GM23338 (cell line): ENCODE data around the gene FBXO2. TPM values are rescaled to one million over a fixed set of nuclear protein-coding genes. Genes with fewer than 3 reads are reported as not detected.
A peak's percentile ranks its signal among the peaks of the same experiment; 100 is the strongest.

Source experiments
- ATAC-seq: fragments of 200-7000 bp; cut with Tn5 transposase; 3 replicates; pipeline ENCODE4 v1.9.1; 2020
- DNase-seq: peaks from one replicate; pipeline ENCODE4 v3.0.0-alpha.2; 2015; ENCODE audit warnings: low spot score
- H2AFZ ChIP-seq: fragments of 200-600 bp; sonication (generic); 2 replicates; pipeline ENCODE4 v1.8.0; 2016; ENCODE audit warnings: antibody characterized with exemption, mild to moderate bottlenecking, moderate library complexity
- H3F3A ChIP-seq: fragments of 200-600 bp; sonication (generic); replicated peaks from 2 replicates; pipeline ENCODE4 v1.8.0; 2017; ENCODE audit warnings: antibody characterized with exemption, mixed run types, low read depth
- H3K27ac ChIP-seq: fragments of 200-600 bp; sonication (generic); 2 replicates; pipeline ENCODE4 v1.6.1; 2016; ENCODE audit warnings: low read depth
- H3K27me3 ChIP-seq: fragments of 200-600 bp; sonication (generic); 2 replicates; pipeline ENCODE4 v1.8.0; 2016; ENCODE audit warnings: mild to moderate bottlenecking, mixed run types, moderate library complexity; ENCODE audit not compliant: insufficient read depth
- H3K36me3 ChIP-seq: fragments of 200-600 bp; sonication (generic); 2 replicates; pipeline ENCODE4 v1.8.0; 2016; ENCODE audit warnings: mild to moderate bottlenecking; ENCODE audit not compliant: insufficient read depth
- H3K4me1 ChIP-seq: fragments of 200-600 bp; sonication (generic); 2 replicates; pipeline ENCODE4 v1.8.0; 2016; ENCODE audit warnings: mild to moderate bottlenecking, moderate library complexity; ENCODE audit not compliant: insufficient read depth
- H3K4me2 ChIP-seq: fragments of 200-600 bp; sonication (generic); 2 replicates; pipeline ENCODE4 v1.7.1; 2017; ENCODE audit warnings: mixed run types
- H3K4me3 ChIP-seq: fragments of 200-600 bp; sonication (generic); 2 replicates; pipeline ENCODE4 v1.6.1; 2016; ENCODE audit warnings: mixed run types
- H3K79me2 ChIP-seq: fragments of 200-600 bp; sonication (generic); replicated peaks from 2 replicates; pipeline ENCODE4 v1.8.0; 2017; ENCODE audit warnings: mild to moderate bottlenecking; ENCODE audit not compliant: insufficient read depth
- H3K9me2 ChIP-seq: fragments of 200-600 bp; sonication (generic); 2 replicates; pipeline ENCODE4 v1.8.0; 2017; ENCODE audit not compliant: insufficient read depth
- H4K20me1 ChIP-seq: fragments of 200-600 bp; sonication (generic); replicated peaks from 2 replicates; pipeline ENCODE4 v1.8.0; 2017; ENCODE audit warnings: mild to moderate bottlenecking; ENCODE audit not compliant: insufficient read depth
- H3K27ac Mint-ChIP-seq: 2 replicates; pipeline ENCODE4 v1.8.0; 2020; ENCODE audit warnings: inconsistent platforms, mild to moderate bottlenecking, moderate library complexity, mixed read lengths
- H3K27me3 Mint-ChIP-seq: 3 replicates; pipeline ENCODE4 v1.8.0; 2022; ENCODE audit warnings: low read depth, mild to moderate bottlenecking, moderate library complexity, mixed read lengths, inconsistent platforms; ENCODE audit not compliant: insufficient read depth, poor library complexity
- H3K36me3 Mint-ChIP-seq: 3 replicates; pipeline ENCODE4 v1.8.0; 2021; ENCODE audit warnings: low read depth, mild to moderate bottlenecking, inconsistent platforms, moderate library complexity, mixed read lengths
- H3K4me1 Mint-ChIP-seq: 3 replicates; pipeline ENCODE4 v1.8.0; 2020; ENCODE audit warnings: mild to moderate bottlenecking, inconsistent platforms, mixed read lengths
- H3K4me3 Mint-ChIP-seq: 3 replicates; pipeline ENCODE4 v1.8.0; 2021; ENCODE audit warnings: moderate library complexity, mild to moderate bottlenecking, inconsistent platforms, mixed read lengths
- H3K9me3 Mint-ChIP-seq: 3 replicates; pipeline ENCODE4 v1.8.0; 2020; ENCODE audit warnings: moderate library complexity, mild to moderate bottlenecking, inconsistent platforms, mixed read lengths
- CREB1 ChIP-seq: fragments of 250-450 bp; sonication (Bioruptor Pico); IDR thresholded peaks from 2 replicates; pipeline ENCODE4 v1.5.0; 2020; ENCODE audit warnings: low read depth, mild to moderate bottlenecking, moderate library complexity
- ETS1 ChIP-seq: IDR thresholded peaks from 2 replicates; pipeline ENCODE4 v1.6.1; 2016; ENCODE audit warnings: antibody characterized with exemption
- EZH2 ChIP-seq: fragments of 200-600 bp; sonication (generic); IDR thresholded peaks from one replicate; pipeline ENCODE4 v1.8.0; 2017; ENCODE audit warnings: antibody characterized with exemption, mild to moderate bottlenecking, low read depth; ENCODE audit not compliant: unreplicated experiment
- EZH2phosphoT487 ChIP-seq: fragments of 200-600 bp; sonication (generic); IDR thresholded peaks from one replicate; pipeline ENCODE4 v1.8.1; 2018; ENCODE audit warnings: antibody characterized with exemption; ENCODE audit not compliant: unreplicated experiment
- JUNB ChIP-seq: IDR thresholded peaks from one replicate; pipeline ENCODE4 v1.6.1; 2016; ENCODE audit warnings: antibody characterized with exemption; ENCODE audit not compliant: unreplicated experiment
- NANOG ChIP-seq: IDR thresholded peaks from 2 replicates; pipeline ENCODE4 v1.6.1; 2016; ENCODE audit warnings: antibody characterized with exemption, borderline replicate concordance
- POLR2AphosphoS5 ChIP-seq: IDR thresholded peaks from 2 replicates; pipeline ENCODE4 v1.6.1; 2016; ENCODE audit warnings: antibody characterized with exemption, low read depth
- REST ChIP-seq: IDR thresholded peaks from one replicate; pipeline ENCODE4 v1.6.1; 2018; ENCODE audit warnings: antibody characterized with exemption; ENCODE audit not compliant: unreplicated experiment
- STAT1 ChIP-seq: IDR thresholded peaks from one replicate; pipeline ENCODE4 v1.6.1; 2016; ENCODE audit warnings: antibody characterized with exemption; ENCODE audit not compliant: unreplicated experiment
- ZNF114 ChIP-seq: fragments of 250-450 bp; sonication (Bioruptor Pico); IDR thresholded peaks from 2 replicates; pipeline ENCODE4 v1.5.0; 2020; ENCODE audit warnings: mild to moderate bottlenecking, moderate library complexity
- ZNF331 ChIP-seq: fragments of 250-450 bp; sonication (Bioruptor Pico); IDR thresholded peaks from 2 replicates; pipeline ENCODE4 v1.5.0; 2020; ENCODE audit warnings: low read depth, mild to moderate bottlenecking, moderate library complexity
- polyA plus RNA-seq: library from polyadenylated mRNA; unstranded; fragments of >200 nt; fragmentation: Nextera tagmentation; extraction: Ambion mirVana; gene quantifications from 2 replicates; pipeline ENCODE4 v1.2.1, GENCODE V29; 2016
- total RNA-seq: library from RNA; depleted of rRNA; stranded (reverse); fragments of >200 nt; shearing (Covaris generic); gene quantifications from 2 replicates; pipeline ENCODE4 v1.2.3, GENCODE V29; 2014
- TF ChIP-seq, protein P1 (sequence below): fragments of 250-450 bp; sonication (Bioruptor Pico); IDR thresholded peaks from 2 replicates; pipeline ENCODE4 v1.5.0; 2020; ENCODE audit warnings: mild to moderate bottlenecking, moderate library complexity
- TF ChIP-seq, protein P2 (sequence below), 2 experiments: fragments of 200-600 bp in 1 of 2; sonication (generic) in 1 of 2; conservative IDR thresholded peaks; 2 replicates each; pipeline versions ENCODE4 v1.5.1 to v1.6.1; 2016 to 2017; ENCODE audit warnings: antibody characterized with exemption in 2 of 2, low read depth in 2 of 2, mild to moderate bottlenecking in 2 of 2, moderate library complexity in 1 of 2

The FBXO2 gene
- total and polyA plus RNA-seq, 2 experiments from 2014 or later, result 44.4 to 84.6 TPM

GRCh38 chr1:11682799-11683198, 28.6 kb upstream of the FBXO2 start:
- peaks cover 14% of the 10 kb centered on the region for H3K27me3 Mint-ChIP-seq
- H3K4me3 Mint-ChIP-seq, result peak overlapping the region; percentile 84; the same call in 1 of the 3 replicates
- H3K79me2 ChIP-seq, result peaks cover 77% of the 10 kb centered on the region
- DNase-seq (peak; percentile 53), ATAC-seq (peak; percentile 6)
- no peaks in the 10 kb centered on the region for H3K27me3 ChIP-seq
- H3K9me3 Mint-ChIP-seq, result no peaks in the 10 kb centered on the region; the same call in 2 of the 3 replicates
- H3F3A ChIP-seq, result peaks cover 50% of the 10 kb centered on the region
- peak overlapping the region; percentile 96 for H3K27ac Mint-ChIP-seq
- TF ChIP-seq, protein P1, sequence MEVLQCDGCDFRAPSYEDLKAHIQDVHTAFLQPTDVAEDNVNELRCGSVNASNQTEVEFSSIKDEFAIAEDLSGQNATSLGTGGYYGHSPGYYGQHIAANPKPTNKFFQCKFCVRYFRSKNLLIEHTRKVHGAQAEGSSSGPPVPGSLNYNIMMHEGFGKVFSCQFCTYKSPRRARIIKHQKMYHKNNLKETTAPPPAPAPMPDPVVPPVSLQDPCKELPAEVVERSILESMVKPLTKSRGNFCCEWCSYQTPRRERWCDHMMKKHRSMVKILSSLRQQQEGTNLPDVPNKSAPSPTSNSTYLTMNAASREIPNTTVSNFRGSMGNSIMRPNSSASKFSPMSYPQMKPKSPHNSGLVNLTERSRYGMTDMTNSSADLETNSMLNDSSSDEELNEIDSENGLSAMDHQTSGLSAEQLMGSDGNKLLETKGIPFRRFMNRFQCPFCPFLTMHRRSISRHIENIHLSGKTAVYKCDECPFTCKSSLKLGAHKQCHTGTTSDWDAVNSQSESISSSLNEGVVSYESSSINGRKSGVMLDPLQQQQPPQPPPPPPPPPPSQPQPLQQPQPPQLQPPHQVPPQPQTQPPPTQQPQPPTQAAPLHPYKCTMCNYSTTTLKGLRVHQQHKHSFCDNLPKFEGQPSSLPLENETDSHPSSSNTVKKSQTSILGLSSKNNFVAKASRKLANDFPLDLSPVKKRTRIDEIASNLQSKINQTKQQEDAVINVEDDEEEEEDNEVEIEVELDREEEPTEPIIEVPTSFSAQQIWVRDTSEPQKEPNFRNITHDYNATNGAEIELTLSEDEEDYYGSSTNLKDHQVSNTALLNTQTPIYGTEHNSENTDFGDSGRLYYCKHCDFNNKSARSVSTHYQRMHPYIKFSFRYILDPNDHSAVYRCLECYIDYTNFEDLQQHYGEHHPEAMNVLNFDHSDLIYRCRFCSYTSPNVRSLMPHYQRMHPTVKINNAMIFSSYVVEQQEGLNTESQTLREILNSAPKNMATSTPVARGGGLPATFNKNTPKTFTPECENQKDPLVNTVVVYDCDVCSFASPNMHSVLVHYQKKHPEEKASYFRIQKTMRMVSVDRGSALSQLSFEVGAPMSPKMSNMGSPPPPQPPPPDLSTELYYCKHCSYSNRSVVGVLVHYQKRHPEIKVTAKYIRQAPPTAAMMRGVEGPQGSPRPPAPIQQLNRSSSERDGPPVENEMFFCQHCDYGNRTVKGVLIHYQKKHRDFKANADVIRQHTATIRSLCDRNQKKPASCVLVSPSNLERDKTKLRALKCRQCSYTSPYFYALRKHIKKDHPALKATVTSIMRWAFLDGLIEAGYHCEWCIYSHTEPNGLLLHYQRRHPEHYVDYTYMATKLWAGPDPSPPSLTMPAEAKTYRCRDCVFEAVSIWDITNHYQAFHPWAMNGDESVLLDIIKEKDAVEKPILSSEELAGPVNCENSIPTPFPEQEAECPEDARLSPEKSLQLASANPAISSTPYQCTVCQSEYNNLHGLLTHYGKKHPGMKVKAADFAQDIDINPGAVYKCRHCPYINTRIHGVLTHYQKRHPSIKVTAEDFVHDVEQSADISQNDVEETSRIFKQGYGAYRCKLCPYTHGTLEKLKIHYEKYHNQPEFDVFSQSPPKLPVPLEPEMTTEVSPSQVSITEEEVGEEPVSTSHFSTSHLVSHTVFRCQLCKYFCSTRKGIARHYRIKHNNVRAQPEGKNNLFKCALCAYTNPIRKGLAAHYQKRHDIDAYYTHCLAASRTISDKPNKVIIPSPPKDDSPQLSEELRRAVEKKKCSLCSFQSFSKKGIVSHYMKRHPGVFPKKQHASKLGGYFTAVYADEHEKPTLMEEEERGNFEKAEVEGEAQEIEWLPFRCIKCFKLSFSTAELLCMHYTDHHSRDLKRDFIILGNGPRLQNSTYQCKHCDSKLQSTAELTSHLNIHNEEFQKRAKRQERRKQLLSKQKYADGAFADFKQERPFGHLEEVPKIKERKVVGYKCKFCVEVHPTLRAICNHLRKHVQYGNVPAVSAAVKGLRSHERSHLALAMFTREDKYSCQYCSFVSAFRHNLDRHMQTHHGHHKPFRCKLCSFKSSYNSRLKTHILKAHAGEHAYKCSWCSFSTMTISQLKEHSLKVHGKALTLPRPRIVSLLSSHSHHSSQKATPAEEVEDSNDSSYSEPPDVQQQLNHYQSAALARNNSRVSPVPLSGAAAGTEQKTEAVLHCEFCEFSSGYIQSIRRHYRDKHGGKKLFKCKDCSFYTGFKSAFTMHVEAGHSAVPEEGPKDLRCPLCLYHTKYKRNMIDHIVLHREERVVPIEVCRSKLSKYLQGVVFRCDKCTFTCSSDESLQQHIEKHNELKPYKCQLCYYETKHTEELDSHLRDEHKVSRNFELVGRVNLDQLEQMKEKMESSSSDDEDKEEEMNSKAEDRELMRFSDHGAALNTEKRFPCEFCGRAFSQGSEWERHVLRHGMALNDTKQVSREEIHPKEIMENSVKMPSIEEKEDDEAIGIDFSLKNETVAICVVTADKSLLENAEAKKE (CRISPR knock-in tag), result no peak
- TF ChIP-seq ZNF114 (CRISPR knock-in tag), result no peak
- TF ChIP-seq EZH2phosphoT487, result no peak
- no peak for TF ChIP-seq REST
- no peak for TF ChIP-seq NANOG
- no peak for TF ChIP-seq STAT1
- TF ChIP-seq CREB1 (CRISPR knock-in tag), result no peak
- TF ChIP-seq, protein P2, sequence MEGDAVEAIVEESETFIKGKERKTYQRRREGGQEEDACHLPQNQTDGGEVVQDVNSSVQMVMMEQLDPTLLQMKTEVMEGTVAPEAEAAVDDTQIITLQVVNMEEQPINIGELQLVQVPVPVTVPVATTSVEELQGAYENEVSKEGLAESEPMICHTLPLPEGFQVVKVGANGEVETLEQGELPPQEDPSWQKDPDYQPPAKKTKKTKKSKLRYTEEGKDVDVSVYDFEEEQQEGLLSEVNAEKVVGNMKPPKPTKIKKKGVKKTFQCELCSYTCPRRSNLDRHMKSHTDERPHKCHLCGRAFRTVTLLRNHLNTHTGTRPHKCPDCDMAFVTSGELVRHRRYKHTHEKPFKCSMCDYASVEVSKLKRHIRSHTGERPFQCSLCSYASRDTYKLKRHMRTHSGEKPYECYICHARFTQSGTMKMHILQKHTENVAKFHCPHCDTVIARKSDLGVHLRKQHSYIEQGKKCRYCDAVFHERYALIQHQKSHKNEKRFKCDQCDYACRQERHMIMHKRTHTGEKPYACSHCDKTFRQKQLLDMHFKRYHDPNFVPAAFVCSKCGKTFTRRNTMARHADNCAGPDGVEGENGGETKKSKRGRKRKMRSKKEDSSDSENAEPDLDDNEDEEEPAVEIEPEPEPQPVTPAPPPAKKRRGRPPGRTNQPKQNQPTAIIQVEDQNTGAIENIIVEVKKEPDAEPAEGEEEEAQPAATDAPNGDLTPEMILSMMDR (conservative IDR thresholded peaks at IDR 0.05; ENCODE audit: low read depth in 2 of 2), result no peak
- no peak for TF ChIP-seq ETS1
- no peak for TF ChIP-seq JUNB
- TF ChIP-seq ZNF331 (CRISPR knock-in tag), result no peak
- no peak; the same call in 1 of the 2 replicates for TF ChIP-seq POLR2AphosphoS5
- no peak for TF ChIP-seq EZH2
- H3K36me3 Mint-ChIP-seq, result peaks cover 50% of the 10 kb centered on the region
- H3K4me3 ChIP-seq, result peak overlapping the region; percentile 27
- H4K20me1 ChIP-seq, result peaks cover 25% of the 10 kb centered on the region
- peak overlapping the region; percentile 97 for H3K27ac ChIP-seq
- no peak overlapping the region for H2AFZ ChIP-seq
- peaks cover 59% of the 10 kb centered on the region for H3K4me1 ChIP-seq
- H3K4me1 Mint-ChIP-seq, result peaks cover 59% of the 10 kb centered on the region
- peak overlapping the region; percentile 59 for H3K4me2 ChIP-seq
- peaks cover 6% of the 10 kb centered on the region; the same call in 1 of the 2 replicates for H3K36me3 ChIP-seq
- H3K9me2 ChIP-seq, result no peaks in the 10 kb centered on the region
